GM19455 (cell line): Measurements from ENCODE around the gene PRKCSH.
A peak's percentile ranks its signal among the peaks of the same experiment; 100 is the strongest.

ENCODE experiments used
- ATAC-seq: cut with Tn5 transposase; IDR thresholded peaks from one replicate; pipeline ENCODE4 v1.9.1; 2021; ENCODE audit not compliant: unreplicated experiment

Gene PRKCSH

GRCh38 chr19:11475861-11476260 lies 40.4 kb downstream of the PRKCSH start:
- no peak for ATAC-seq

GRCh38 chr19:11478167-11479089 lies 43.0 kb downstream of the PRKCSH start:
- no peak for ATAC-seq

GRCh38 chr19:11479090-11479897 lies 43.9 kb downstream of the PRKCSH start:
- ATAC-seq, result no peak

GRCh38 chr19:11479898-11480714 lies 44.7 kb downstream of the PRKCSH start:
- no peak for ATAC-seq

GRCh38 chr19:11480715-11481533 lies 45.5 kb downstream of the PRKCSH start, which contains the start of gene ELAVL3:
Gene ELAVL3, minus strand, starts transcription at chr19:11481046. Its CDS starts 438 bp downstream, at chr19:11480608.
- no peak for ATAC-seq

- peak; percentile 71 for ATAC-seq
Measured at GRCh38 chr19:11481534-11482383, 46.3 kb downstream of the PRKCSH start.

DNA sequence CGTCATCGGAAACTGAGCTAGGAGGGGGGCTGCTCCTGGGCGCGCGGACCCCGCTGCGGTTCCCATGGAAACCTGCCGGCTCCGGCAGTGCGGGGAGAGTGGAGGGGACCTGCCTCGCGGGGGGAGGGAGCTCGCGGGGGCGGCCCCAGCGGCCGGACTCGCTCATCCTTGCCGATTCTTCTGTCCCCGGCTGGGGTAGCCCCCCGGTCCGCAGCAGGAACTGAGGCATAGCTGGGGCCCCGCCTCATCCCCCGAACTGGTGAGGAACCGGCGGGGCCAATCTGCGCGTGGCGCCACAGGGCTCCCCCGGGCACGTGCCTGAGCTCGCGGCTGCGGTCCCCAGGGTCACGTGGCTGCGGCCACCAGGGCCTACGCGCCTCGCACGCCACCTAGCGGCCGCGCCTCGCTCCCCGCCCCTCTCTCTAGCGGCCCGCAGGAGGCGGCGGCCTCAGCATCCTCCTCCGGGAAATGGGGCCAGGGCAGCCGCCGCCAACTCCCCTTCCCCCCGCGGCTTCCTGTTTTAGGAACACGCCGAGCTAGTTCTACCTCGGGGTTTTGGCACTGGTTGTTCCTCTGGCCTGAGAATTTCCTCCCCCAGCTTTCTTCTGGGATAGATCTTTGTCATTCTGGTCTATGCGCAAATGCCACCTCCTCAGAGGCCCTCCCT lies 47.1 kb downstream of the PRKCSH start:
- ATAC-seq, result peak; percentile 63

- ATAC-seq, result no peak
Measured at GRCh38 chr19:11483366-11484111, 48.1 kb downstream of the PRKCSH start.

DNA sequence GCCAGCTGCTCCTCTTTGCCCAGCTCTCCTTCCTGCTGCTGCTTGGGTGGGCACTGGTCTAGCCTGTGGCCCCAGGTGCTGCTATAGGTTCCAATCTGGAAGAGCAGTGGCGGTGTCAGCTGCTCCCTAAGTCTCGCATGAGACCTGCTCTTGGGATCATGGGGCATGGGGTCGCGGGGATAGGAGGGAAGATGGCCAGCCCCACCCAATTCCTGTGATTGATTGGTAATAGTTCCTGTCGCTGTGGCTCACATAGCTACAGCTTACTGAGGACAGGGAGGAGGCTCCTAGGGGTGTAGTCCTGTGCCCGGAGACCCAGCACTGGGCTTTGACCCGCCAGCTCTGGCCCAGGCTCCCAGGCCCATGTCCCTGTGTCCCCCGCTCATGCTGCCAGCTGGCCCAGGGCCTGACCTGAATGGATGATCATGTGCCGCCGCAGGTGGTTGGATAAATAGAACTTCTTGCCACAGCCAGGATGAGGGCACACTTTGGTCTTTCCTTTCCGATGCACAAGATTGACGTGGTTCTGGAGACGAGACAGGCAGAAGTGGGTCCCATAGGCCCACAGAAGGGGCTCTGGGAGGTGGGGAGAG lies 49.9 kb downstream of the PRKCSH start:
- ATAC-seq, result no peak

- ATAC-seq, result no peak
Measured at GRCh38 chr19:11486661-11487503, 51.4 kb downstream of the PRKCSH start.

DNA sequence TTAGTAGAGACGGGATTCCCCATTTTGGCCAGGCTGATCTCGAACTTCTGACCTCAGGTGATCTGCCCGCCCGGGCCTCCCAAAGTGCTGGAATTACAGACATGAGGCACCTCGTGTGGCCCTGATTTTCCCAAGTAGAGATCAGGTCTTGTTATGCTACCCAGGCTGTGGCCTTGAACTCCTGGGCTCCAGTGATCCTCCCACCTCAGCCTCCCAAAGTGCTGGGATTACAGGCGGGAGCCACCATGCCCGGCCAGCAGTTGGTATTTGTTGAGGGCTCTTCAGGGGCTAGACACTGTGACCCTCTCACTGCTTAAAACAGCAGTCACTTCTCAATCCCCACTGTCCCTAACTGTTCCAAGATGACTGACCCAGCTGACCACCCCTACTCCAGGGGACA lies 53.9 kb downstream of the PRKCSH start:
- no peak for ATAC-seq

DNA sequence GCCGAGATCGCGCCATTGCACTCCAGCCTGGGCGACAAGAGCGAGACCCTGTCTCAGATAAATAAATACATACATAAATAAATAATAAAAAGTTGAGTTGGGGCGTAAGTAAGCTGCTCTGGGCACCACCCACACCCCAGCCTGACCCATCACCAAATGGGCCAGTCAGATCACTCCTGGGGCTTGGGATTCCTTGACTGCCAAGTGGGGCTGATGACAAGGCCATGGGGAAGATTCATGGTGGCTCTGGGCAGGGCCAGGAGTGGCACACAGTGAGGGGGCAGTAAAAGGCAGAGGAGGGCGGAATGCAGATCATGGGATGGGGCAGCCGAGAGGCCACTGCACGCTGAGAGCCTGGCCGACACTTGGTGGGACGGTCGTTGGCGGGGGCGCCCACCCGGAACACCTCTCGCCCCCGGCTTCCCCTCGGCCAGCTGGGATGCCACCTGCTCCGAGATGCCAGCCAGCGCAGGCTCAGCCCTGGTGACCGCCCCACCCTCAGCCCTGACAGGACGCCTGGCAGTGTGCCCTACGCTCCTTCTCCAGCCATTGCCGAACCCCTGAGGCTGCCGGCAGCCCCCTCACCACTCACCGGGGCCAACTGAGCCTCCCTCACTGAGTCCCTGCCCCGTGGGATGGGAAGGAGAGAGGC lies 59.3 kb downstream of the PRKCSH start:
- no peak for ATAC-seq

DNA sequence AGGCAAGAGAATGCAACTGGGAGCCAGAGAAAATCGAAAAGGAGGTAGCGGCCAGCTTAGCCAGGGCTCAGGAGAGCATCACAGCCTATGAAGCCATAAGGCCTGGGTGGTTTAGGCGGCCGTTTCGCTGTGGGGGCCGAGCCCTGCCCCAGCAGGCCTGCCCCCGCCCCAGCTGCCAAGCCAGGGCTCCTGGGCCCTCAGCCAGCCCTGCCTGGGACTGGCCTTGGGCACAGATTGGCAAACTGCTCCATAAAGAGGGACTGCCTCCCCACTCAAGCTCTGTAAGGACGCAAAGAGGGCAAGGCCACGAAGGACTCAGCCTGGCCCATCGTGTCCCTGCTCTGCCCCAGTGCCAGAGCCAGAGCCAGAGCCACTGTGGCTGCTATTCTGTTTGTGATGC lies 60.0 kb downstream of the PRKCSH start:
- ATAC-seq, result no peak

GRCh38 chr19:11495885-11496284 lies 60.5 kb downstream of the PRKCSH start:
- ATAC-seq, result no peak

- ATAC-seq, result no peak
Measured at GRCh38 chr19:11496391-11497163, 61.1 kb downstream of the PRKCSH start.
